Left hindlimb (tissue), 1 donor: ENCODE measurements around the gene DPEP2.
A peak's percentile ranks its signal among the peaks of the same experiment; 100 is the strongest.
"Not testable (repeated sequence)": the region's sequence is repeated elsewhere in the genome, so short reads cannot be mapped to it uniquely, and the experiment has no call there.

Source experiments
- DNase-seq: peaks from one replicate; pipeline ENCODE4 v3.0.0-alpha.2; 2018

DPEP2 gene

GRCh38 chr16:68003031-68003430, 3.7 kb upstream of the DPEP2 start:
- no peak for DNase-seq

- no peak for DNase-seq
Observed at GRCh38 chr16:68000450-68000849, 1.2 kb upstream of the DPEP2 start.

- DNase-seq = no peak
Observed at GRCh38 chr16:67999985-68000384, 701 bp upstream of the DPEP2 start.

GRCh38 chr16:67998231-67998778, 979 bp downstream of the DPEP2 start:
- not testable (repeated sequence) for DNase-seq

GRCh38 chr16:67996666-67997065, 2.6 kb downstream of the DPEP2 start:
- DNase-seq = no peak

GRCh38 chr16:67995423-67995822, 3.9 kb downstream of the DPEP2 start:
- DNase-seq = no peak

- DNase-seq = peak; percentile 2
Observed at GRCh38 chr16:67994040-67994408, 5.3 kb downstream of the DPEP2 start.

GRCh38 chr16:67993207-67994039, 5.9 kb downstream of the DPEP2 start:
- DNase-seq = peak; percentile 77

GRCh38 chr16:67992661-67993206, 6.5 kb downstream of the DPEP2 start:
- peak; percentile 13 for DNase-seq

- peak; percentile 19 for DNase-seq
Observed at GRCh38 chr16:67990018-67990386, 9.3 kb downstream of the DPEP2 start.

GRCh38 chr16:67989322-67990017, 9.8 kb downstream of the DPEP2 start:
- no peak for DNase-seq

GRCh38 chr16:67988675-67989074, 10.6 kb downstream of the DPEP2 start:
- DNase-seq = no peak

- DNase-seq = peak; percentile 25
Observed at GRCh38 chr16:67987460-67988160, 11.7 kb downstream of the DPEP2 start.

- no peak for DNase-seq
Observed at GRCh38 chr16:67986949-67987348, 12.3 kb downstream of the DPEP2 start.

GRCh38 chr16:67982011-67982696, 17.1 kb downstream of the DPEP2 start:
- DNase-seq = no peak

- no peak for DNase-seq
Observed at GRCh38 chr16:67979955-67980678, 19.2 kb downstream of the DPEP2 start, which contains the start of gene DPEP3. Gene DPEP3 (minus strand): TSS chr16:67980499. CDS start chr16:67980380, 119 bp downstream.

GRCh38 chr16:67977469-67978227, 21.6 kb downstream of the DPEP2 start:
- DNase-seq = no peak

- no peak for DNase-seq
Observed at GRCh38 chr16:67977005-67977404, 22.3 kb downstream of the DPEP2 start.

- no peak for DNase-seq
Observed at GRCh38 chr16:67976205-67976604, 23.1 kb downstream of the DPEP2 start.

- DNase-seq = no peak
Observed at GRCh38 chr16:67975321-67976105, 23.8 kb downstream of the DPEP2 start.
